Putamen (tissue), 1 donor: Measurements from ENCODE around the gene ARID1B.

Experiments
- DNase-seq: peaks from one replicate; pipeline ENCODE4 v3.0.0-alpha.2; 2016; ENCODE audit warnings: low spot score

Gene ARID1B

DNA sequence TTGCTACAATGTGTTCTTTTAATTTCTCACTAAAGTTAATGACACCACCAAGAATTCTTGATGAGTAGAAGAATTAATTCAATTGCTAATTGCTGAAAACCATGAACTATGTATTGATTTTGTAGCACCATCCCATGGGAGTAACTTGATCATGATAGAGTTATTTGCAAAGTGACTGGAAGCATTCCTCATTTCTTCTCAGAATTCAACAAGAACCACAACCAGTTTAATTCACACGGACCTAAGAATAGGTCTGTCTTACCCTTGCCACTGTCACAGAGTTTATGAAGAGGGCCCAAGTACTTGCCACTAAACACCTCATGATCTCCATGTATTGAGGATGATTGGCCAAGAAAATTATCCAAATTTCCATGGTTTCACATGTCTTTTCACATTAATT, 324.0 kb downstream of the ARID1B start:
- no peak for DNase-seq

DNA sequence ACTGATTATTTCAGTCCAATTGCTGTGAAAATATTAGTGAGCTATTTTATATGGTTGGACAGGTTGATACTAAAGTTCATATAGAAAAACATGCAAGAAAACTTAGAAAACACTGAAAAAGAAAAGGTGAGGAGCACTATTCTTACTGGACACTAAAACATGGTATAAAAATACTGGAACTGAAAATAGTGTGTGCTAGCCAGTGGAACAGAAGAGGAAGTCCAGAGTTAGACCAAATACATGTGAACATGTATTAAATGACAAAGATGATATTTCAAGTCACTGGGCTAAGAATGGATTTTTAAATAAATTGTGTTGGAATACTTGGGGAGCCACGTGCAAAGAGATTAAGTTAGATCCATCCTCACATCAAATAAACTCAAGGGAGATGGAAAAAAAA, 327.6 kb downstream of the ARID1B start:
- no peak for DNase-seq

DNA sequence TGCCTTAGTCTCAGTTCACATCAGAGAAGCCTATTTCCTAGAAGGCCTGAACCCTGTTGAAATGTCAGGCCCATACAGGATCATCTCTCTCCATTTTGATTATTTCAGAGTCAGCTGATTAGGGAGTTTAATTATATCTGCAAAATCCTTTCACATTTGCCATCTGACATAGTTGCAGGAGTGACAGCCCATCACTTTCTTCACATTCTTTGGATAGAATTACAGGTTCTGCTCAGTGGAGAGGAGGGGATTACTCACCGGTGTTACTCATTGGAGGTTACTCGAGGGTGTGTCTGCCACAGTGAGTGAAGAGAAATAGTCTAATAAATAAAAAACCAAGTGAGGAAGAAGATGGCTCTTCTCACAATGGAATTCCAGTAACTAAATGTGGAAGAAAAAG, 329.3 kb downstream of the ARID1B start:
- no peak for DNase-seq

DNA sequence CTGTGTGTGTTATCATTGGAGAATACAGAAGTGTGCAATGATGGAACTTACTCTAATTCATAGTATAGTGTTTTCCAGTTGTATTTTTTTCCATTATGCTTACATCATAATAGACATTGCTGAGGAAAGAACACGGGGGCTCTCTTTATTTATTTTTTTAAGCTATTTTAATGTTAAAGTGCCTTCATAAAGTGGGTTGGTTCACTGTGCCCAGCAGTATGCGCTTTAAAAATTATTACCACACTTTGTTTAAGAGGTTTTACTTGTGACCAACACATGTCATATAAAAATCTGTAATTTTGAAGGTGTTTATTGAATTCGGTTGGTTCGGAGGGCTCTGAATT, 330.4 kb downstream of the ARID1B start:
- DNase-seq = no peak

DNA sequence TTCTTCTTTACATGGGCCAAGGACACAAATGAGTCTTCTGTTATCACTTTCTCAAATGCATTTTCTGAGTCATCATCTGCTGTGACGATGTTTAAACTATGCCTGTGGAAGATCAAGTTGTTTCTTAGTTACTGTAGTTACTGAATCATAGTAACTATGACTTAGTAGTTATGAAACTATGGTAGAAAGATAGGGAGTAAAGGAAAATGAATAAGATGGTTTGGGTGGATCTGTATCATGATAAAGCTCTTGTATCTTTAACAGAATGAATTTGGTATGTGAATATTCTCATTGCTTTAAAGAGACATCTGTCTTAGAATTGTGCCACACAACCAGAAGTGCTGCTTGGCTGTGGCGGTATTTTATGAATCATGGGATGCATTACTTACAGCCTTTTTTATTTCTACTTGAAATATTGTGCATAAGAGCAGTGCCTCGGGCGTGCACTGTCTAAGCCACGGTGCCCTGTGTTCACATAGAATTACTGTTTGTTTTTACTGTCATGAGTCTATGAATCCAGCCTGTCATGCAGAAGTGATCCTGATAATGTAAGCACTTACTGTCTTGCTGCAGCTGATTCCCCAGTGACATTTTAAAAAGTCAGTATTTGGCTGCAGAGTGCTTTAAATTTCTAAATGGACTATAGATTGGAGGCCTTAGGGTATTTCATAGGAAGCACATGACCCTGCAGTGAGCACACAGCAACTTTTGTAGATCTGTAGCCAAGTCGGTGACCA, 330.9 kb downstream of the ARID1B start:
- DNase-seq = no peak

DNA sequence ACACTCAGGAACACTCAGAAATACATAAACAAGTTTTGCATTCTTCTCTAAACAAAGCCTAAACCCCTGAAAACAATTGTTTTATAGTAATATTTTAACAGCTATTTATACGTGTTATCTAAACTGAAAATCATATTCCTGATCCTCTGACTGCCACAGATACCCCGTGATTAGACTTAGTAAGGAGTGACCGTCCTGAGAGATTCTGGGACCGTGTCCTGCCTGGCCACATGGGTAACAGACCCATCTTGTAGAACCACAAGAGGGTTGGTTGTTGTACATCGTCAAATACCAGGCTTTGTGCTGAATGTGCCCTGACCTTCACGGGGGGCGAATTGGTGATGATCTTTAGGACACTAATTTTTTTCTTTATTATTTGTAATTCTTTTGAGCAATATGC, 331.7 kb downstream of the ARID1B start:
- no peak for DNase-seq

DNA sequence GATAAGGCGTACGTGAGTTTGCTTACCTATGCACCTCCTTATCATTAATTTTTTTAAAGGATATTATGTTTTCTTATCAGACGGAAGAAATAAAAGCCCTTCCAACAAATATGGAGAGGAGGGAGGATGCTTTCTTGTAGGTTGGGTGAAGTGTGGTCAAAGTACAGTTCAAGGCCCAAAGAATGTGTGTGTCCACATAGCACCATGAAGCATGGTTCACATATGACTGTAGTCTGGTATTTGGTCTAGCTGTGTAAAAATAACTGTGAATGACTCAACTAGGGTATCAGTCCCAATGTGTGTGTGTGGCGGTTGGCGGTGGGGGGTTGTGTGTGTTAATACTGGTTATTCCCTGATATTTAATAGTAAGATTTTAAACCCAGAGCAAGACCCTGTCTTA, 333.4 kb downstream of the ARID1B start:
- no peak for DNase-seq

DNA sequence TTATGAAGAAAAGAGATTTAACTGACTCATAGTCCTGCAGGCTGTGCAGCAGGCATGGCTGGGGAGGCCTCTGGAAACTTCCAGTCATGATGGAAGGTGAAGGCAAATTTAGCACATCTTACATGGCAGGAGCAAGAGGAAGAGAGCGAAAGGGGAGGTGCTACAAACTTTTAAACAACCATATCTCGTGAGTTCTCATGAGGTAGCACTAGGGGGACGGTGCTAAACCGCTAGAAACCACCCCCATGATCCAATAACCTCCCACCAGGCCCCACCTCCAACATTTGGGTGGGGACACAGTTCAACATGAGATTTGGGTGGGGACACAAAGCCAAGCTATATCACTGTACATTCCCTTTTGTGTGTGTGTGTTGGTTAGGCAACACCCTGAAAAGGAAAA, 336.2 kb downstream of the ARID1B start:
- DNase-seq = no peak

DNA sequence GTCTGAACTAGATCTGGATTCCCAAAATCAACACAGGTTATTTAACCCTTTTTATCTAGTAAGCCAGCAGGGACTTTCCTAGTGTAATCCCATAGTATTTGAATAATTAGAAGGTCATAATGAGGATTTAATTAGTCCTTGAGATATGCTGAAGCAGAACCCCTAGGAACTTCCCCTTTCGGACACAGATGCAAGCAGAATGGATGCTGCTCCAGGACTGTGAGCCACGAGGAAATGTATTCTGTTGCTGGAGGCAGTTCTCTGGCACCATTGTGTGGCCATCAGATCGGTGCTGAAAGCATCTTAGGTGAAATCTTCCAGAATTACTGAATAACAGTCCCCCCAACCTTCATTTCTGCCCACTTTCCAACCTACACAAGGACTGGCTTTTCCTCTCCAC, 339.2 kb downstream of the ARID1B start:
- no peak for DNase-seq

DNA sequence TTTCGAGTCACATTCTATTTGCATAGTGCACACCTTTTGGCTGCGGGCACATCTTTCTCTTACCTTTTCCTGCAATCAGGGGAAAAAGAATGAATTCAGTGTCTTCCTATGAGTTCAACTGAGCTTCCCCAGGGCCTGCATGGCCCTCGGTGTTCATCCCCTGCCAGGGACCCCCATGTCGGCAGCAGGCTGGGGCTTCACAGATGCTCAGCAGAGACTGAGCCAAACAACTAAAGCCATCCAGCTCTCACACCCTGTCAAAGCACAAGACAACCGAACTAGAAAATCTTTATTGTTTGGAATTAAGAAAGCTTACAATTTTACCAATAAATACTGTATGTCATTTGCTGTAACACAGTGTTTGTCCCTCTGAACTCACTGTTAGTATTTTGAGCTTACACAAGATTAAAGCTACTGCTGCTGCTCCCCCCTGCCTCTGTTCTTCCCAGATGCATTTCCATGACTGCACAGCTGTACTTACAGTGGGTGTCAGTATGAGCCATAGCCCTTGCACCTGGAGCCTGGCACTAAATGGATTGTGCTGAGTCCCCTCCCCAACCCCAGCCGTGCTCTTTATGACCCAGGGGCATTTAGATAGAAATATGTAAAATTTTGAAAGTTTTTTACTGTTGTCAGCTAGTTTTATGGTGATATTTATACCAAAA, 340.4 kb downstream of the ARID1B start:
- no peak for DNase-seq

DNA sequence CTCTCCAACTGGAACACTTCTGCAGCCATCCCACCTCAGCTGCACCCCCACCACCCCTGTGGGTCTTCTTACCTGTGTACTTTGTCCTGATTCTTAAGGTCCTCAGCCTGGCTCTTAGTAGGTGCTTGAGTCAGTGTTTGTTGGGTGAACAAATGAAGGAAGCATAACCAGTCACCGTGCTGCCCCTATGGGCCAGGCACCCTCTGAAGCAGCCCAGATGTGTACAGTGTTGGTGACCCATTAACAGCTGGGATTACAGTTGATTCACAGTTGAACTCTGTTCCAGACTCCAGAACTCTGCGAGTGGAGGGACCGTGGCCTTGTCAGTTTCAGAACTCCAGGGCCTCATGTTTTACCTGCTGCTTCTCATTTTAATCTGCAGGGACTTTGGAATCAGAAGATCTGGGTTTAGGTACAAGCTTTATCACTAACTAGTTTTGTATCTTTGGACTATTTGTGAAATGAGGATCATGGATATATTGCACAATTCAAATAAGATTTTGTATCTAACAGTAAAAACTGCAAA, 342.4 kb downstream of the ARID1B start:
- DNase-seq = no peak

DNA sequence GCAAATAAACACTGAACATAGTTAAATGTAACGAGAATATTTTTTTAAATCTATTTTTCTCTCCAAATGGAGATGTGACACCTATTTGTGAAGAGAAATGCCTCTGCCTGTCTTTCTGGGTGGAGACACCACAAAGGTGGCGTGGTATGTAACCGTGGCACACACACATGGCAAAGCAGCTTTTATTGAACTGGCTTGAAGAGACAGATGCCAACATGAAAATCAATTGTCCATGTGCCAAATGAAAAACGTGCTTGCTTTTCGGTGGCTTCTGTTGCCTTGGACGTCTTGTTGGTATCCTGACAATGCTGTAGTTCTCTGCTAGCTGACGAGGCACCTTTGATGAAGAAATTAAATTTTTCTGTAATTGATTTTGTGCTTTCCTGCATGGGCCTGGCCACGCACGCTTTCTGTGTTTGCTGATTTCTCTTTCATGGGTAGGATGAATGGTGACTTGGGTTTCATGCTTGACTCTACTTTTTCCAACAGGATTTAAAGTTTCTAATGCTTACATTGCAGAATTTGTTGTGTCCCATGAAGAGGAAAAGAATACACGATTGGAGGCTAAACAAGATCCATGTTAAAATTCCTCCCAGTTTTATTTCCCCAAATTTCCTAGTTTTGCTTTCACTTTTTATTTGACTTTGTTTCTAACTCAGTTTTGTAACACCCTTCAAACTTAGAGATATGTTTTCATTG, 343.5 kb downstream of the ARID1B start:
- DNase-seq = no peak

DNA sequence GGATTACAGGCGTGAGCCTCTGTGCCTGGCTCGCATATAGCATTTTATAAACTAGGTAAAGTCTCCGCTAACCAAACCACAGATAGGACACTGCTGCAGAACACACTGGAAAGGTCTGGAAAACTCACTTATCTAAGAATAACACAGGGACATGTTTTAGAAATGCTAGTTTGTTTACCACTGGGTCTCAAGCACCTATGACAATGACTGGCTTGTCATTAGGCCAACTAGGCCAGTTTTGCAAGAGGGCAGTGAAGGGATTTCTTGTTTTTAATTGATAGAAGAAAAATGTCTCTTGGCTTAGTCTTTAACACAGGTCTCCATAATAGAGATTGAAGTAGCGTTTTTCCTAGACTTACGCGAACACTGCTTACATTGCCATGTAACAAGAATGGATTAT, 344.7 kb downstream of the ARID1B start:
- no peak for DNase-seq

DNA sequence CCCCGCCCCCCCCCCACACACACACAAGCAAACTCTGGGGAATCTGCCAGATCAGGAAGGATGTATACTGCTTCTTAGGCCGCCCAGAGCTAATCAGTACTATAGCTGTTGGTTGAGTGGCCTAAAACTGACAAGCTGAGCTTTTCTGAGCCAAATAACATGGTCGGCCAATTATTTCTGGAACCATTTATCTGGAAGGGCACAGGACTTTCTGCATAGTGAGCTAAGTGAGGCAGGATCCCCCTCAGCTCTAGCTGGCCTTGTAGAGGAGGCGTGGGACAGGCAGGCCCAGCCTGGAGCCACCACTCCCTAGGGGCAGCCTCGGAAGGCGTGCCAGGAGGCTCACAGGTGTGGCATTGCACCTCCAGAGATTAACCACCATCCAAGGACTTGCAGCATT, 346.1 kb downstream of the ARID1B start:
- DNase-seq = no peak

DNA sequence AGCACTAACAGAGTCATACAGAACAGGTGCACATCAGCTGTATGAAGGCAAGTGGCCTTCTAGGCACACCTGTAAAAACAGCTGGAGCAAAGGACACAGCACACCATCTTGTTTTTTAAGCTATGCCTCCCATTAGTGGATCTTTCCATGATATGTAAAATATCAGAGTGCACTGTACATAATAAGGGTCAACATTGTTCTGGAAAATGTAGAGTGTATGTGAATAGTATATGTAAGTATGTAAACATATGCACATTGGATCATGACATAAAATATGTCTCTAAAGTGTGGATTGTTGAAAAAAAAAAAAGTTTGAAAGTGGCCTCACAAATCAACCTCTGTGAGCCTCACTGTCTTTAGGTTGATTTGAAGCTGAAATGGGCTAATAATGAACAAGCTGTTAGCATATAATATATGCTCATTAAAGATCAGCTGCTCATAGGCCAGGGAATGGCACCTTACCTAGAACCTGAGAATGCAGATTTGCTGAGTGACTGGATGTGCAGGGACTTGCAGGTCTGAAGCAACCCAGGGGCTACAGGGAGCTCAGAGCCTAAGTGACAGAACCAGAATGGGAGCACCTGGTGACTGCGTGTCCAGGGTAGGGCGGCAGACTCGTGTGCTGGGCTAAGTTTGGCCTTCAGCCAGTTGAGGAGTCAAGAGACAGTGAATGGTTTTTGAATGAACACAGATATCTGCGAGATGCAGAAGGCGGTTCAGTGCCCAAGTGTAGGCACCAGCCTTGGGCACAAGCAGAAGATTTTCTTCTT, 347.5 kb downstream of the ARID1B start:
- DNase-seq = no peak

DNA sequence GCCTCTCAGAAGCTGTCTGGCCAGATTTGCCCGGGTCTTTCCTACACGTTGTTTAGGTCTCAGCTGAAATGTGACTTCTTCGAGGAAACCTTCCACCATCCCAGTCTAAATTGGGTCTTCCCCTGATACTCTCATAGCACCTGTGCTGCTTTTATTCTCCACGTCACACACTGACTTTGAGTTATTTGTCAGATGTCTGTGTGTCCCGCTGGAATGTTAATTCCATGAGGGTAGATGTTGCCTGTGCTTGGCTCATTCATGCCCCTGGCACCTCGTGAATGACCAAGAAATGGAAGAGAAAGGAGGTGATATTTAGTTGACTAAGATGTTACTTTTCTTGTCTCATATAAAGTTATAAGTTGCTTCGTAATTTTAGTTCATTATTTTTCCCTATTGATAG, 348.4 kb downstream of the ARID1B start:
- no peak for DNase-seq

DNA sequence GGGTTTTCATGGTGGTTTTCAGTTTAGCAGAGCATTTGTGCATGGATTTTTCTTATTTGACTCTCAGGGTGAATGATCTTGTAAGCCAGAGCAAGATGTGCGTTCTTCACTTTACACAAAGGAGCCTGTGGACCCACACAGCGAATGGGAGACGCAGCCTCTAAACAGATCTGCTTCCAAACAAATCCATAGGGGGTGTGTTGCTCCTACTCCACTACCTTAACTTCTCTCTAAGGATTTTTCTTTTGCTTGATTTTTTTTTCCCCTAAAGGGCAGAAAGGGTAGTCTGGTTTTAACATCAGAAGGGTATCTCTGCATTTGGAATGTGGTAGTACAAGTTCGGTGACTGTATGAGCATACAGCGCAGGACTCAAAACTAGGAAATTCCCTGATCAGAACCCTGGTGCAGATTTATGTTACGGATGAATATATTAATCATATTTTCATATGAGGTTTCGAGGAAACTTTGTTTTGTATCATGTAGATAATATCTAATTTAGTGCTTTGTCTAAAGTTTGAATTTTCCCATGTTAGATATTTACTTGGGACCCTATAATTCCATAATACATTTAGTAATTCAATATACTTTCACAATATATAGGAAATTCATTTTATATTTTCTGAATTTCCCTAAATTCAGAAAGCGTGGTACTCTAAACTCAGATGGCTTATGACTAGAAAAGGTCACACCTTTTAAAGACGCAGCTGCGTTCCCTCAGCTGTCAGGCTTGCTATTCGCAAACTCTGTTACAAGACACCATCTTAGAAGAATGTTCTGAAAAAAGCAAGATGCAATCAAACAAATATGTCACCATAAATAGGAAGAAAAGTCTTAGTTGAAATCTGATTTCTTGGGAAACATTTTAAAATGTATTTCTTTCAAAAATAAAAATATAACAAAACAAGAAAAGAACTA, 349.3 kb downstream of the ARID1B start:
- DNase-seq = no peak

DNA sequence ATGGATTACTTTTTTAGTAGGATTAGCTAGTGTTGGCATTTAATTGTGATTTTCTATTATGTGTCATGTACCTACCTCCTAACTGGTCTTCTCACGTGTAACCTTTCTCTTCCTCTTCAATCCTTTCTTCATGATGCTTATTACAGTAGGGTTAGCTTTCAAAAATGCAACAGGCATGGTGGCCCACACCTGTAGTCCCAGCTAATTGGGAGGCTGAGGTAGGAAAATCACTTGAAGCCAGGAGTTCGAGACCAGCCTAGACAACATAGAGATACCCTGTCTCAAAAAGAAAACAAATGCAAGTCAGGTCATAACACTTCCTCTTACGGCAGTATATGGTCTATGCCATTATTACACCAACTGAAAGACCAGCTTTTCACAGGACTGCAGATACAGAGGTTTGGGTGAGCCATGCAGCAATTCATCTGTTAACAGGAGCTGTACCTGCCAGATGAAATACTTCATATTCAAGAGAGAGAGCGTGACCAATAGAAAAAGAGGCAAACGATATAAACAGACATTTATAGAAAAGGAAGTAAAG, 351.1 kb downstream of the ARID1B start:
- no peak for DNase-seq

DNA sequence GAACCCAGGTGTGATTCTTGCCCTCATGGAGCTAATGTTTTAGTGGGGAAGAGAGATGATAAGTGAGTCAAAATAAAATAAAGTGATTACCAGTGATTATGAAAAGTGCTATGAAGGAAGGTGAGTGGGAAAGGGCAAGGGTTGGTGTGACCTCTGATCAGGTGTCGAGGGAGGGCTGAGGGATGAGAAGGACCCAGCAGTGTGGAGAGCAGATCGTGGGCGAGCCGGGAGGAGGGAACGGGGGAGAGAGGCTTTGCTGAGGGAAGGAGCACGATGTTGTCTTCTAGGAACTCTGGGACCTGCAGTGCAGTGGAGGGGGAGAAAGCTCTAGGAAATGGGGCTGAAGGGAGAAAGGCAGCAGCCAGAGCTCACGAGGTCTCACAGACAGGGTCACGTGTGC, 354.1 kb downstream of the ARID1B start:
- no peak for DNase-seq

DNA sequence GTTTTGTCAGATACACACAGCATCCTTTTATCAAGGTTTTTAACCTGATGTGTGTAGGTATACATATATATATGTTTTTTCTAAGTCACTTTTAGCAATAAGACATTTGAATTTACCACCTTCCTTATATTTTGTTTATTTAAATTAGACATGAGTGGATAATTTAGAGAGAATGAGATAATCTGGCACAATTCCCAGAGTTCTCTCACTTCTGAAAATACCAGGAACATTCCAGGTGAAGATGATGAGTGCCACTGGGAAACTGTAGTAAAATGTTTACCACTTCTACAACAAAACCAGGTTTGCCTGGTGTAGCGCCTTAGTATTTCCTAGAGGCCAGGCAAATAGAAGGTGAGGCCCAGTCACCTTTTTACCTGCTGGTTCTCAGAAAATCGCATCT, 356.7 kb downstream of the ARID1B start:
- no peak for DNase-seq

DNA sequence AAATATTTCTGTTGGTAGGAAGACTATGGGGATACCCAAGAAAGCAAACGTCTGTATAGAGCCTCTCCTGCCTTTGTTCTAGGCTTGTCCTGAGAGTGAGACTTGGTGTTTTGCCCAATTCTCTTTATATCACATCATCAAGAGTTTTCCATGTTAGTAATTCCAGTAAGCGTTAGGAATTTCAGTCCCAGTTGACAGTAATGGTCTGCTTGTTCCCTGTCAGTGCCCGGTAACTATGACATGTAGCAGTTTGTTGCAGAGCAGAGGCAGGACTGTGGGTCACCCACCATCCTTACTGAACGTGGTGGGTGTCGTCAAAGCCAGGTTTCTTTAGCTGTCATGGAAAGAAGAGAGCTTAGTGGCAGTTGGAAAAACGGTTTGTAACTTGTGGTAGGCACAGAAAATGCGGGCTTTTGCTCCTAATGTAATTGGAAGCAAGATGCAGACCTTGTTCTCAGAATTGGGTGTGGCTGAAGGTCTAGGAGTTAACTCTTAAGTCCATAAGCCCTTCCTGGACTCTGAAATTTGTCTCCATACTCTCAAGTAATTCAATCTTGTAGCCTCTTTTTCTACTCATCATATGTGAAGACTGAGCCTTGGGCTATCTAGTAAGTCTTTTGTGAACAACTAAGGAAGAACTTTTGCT, 357.3 kb downstream of the ARID1B start:
- DNase-seq = no peak
